SU-DHL-6 (cell line): ENCODE results near the gene ATP13A3.

ENCODE experiments used
- H2AFZ ChIP-seq: fragments of 200-600 bp; sonication (generic); 2 replicates; pipeline ENCODE4 v1.6.1; 2014; ENCODE audit warnings: low read depth, mild to moderate bottlenecking, moderate library complexity, mixed read lengths, antibody characterized with exemption, low read length; ENCODE audit not compliant: severe bottlenecking
- H3F3A ChIP-seq: fragments of 200-600 bp; shearing (Covaris generic); 2 replicates; pipeline ENCODE4 v1.6.0; 2016; ENCODE audit warnings: antibody characterized with exemption, mild to moderate bottlenecking; ENCODE audit not compliant: insufficient read depth
- H3K27ac ChIP-seq: fragments of 200-600 bp; sonication (generic); 2 replicates; pipeline ENCODE4 v1.5.1; 2016; ENCODE audit warnings: low read depth, mild to moderate bottlenecking, low read length, moderate library complexity, mixed read lengths
- H3K27me3 ChIP-seq: fragments of 200-600 bp; sonication (generic), shearing (Covaris generic); 2 replicates; pipeline ENCODE4 v1.6.0; 2014; ENCODE audit warnings: mild to moderate bottlenecking, low read length
- H3K36me3 ChIP-seq: fragments of 200-600 bp; sonication (generic); 2 replicates; pipeline ENCODE4 v1.6.1; 2014; ENCODE audit warnings: mild to moderate bottlenecking, low read length, mixed read lengths
- H3K4me2 ChIP-seq: fragments of 300-600, 200-600 bp; shearing (Covaris generic), sonication (generic); 2 replicates; pipeline ENCODE4 v1.6.0; 2014; ENCODE audit warnings: low read length, low read depth, mild to moderate bottlenecking; ENCODE audit not compliant: poor library complexity, severe bottlenecking
- H3K4me3 ChIP-seq: fragments of 200-600 bp; sonication (generic); 2 replicates; pipeline ENCODE4 v1.5.1; 2014; ENCODE audit warnings: antibody characterized with exemption, low read length, mild to moderate bottlenecking, mixed read lengths; ENCODE audit not compliant: insufficient read depth, poor library complexity, severe bottlenecking
- H3K79me2 ChIP-seq: fragments of 200-600 bp; sonication (generic); 2 replicates; pipeline ENCODE4 v1.6.1; 2014; ENCODE audit warnings: mild to moderate bottlenecking, low read length, moderate library complexity; ENCODE audit not compliant: insufficient read depth
- H3K9ac ChIP-seq: fragments of 200-600 bp; sonication (generic); 2 replicates; pipeline ENCODE4 v1.7.0; 2014; ENCODE audit warnings: mild to moderate bottlenecking, low read length
- H3K9me2 ChIP-seq: fragments of 200-600 bp; sonication (generic); replicated peaks from 2 replicates; pipeline ENCODE4 v1.6.1; 2014; ENCODE audit warnings: low read length; ENCODE audit not compliant: insufficient read depth
- H3K9me3 ChIP-seq: fragments of 200-600 bp; sonication (generic); 2 replicates; pipeline ENCODE4 v1.6.1; 2014; ENCODE audit warnings: low read length, mixed read lengths; ENCODE audit not compliant: insufficient read depth
- H4K20me1 ChIP-seq: fragments of 200-600 bp; sonication (generic); 2 replicates; pipeline ENCODE4 v1.6.1; 2014; ENCODE audit warnings: low read depth, mild to moderate bottlenecking, antibody characterized with exemption, low read length, moderate library complexity, mixed read lengths
- CTCF ChIP-seq: fragments of 200-600 bp; sonication (generic); IDR thresholded peaks from one replicate; pipeline ENCODE4 v1.5.1; 2017; ENCODE audit warnings: antibody characterized with exemption, mild to moderate bottlenecking, low read length, moderate library complexity; ENCODE audit not compliant: insufficient read depth, poor library complexity, severe bottlenecking
- EZH2phosphoT487 ChIP-seq: fragments of 200-600 bp; sonication (generic), shearing (Covaris generic); conservative IDR thresholded peaks from 2 replicates; pipeline ENCODE4 v1.6.1; 2018; ENCODE audit warnings: mild to moderate bottlenecking, antibody characterized with exemption, low read length, moderate library complexity, mixed read lengths

Gene ATP13A3

GRCh38 chr3:194424373-194424772 lies 62.4 kb downstream of the ATP13A3 start:
- no peak for TF ChIP-seq EZH2phosphoT487
- TF ChIP-seq CTCF: no peak
- no peak overlapping the region for H3K9ac ChIP-seq
- no peaks in the 10 kb centered on the region for H3K9me3 ChIP-seq
- no peaks in the 10 kb centered on the region for H3K27me3 ChIP-seq
- H3K4me2 ChIP-seq: no peak overlapping the region
- peaks cover 50% of the 10 kb centered on the region for H3K36me3 ChIP-seq
- no peaks in the 10 kb centered on the region for H3K9me2 ChIP-seq
- no peaks in the 10 kb centered on the region for H4K20me1 ChIP-seq
- H3F3A ChIP-seq: peaks cover 4% of the 10 kb centered on the region; the same call in 1 of the 2 replicates
- H3K4me3 ChIP-seq: no peak overlapping the region
- no peaks in the 10 kb centered on the region for H3K79me2 ChIP-seq
- no peak overlapping the region for H3K27ac ChIP-seq
- no peak overlapping the region for H2AFZ ChIP-seq

GRCh38 chr3:194423317-194423716 lies 63.5 kb downstream of the ATP13A3 start:
- H3K36me3 ChIP-seq: peaks cover 47% of the 10 kb centered on the region
- H3K79me2 ChIP-seq: no peaks in the 10 kb centered on the region
- no peaks in the 10 kb centered on the region; the same call in 1 of the 2 replicates for H3F3A ChIP-seq
- no peaks in the 10 kb centered on the region for H3K9me3 ChIP-seq
- H2AFZ ChIP-seq: no peak overlapping the region
- H3K9me2 ChIP-seq: no peaks in the 10 kb centered on the region
- no peak overlapping the region for H3K9ac ChIP-seq
- no peaks in the 10 kb centered on the region for H3K27me3 ChIP-seq
- no peak for TF ChIP-seq CTCF
- no peak for TF ChIP-seq EZH2phosphoT487
- no peak overlapping the region for H3K4me3 ChIP-seq
- no peaks in the 10 kb centered on the region for H4K20me1 ChIP-seq
- H3K27ac ChIP-seq: no peak overlapping the region
- H3K4me2 ChIP-seq: no peak overlapping the region

- TF ChIP-seq EZH2phosphoT487: no peak
- no peak for TF ChIP-seq CTCF
- no peak overlapping the region for H3K9ac ChIP-seq
- H3K9me3 ChIP-seq: no peaks in the 10 kb centered on the region
- no peak overlapping the region for H3K27ac ChIP-seq
- H3K36me3 ChIP-seq: peaks cover 45% of the 10 kb centered on the region; the same call in 1 of the 2 replicates
- no peaks in the 10 kb centered on the region for H4K20me1 ChIP-seq
- H3K9me2 ChIP-seq: no peaks in the 10 kb centered on the region
- no peaks in the 10 kb centered on the region for H3K27me3 ChIP-seq
- H3F3A ChIP-seq: no peaks in the 10 kb centered on the region; the same call in 1 of the 2 replicates
- H3K4me3 ChIP-seq: no peak overlapping the region
- no peak overlapping the region for H2AFZ ChIP-seq
- H3K79me2 ChIP-seq: no peaks in the 10 kb centered on the region
- no peak overlapping the region for H3K4me2 ChIP-seq
Measured at GRCh38 chr3:194422188-194422587, 64.6 kb downstream of the ATP13A3 start.
